BLaER1 (cell line): ENCODE results near the gene PLEKHA5.
"Not testable (repeated sequence)": the region's sequence is repeated elsewhere in the genome, so short reads cannot be mapped to it uniquely, and the experiment has no call there.

Experiments
- H3K27ac ChIP-seq: shearing (Covaris generic); formaldehyde crosslinking; 2 replicates; pipeline ENCODE4 v1.8.1; 2022
- H3K27me3 ChIP-seq: shearing (Covaris generic); formaldehyde crosslinking; 2 replicates; pipeline ENCODE4 v1.8.1; 2022
- H3K36me3 ChIP-seq: shearing (Covaris generic); formaldehyde crosslinking; 2 replicates; pipeline ENCODE4 v1.8.1; 2022
- H3K4me1 ChIP-seq: shearing (Covaris generic); formaldehyde crosslinking; 2 replicates; pipeline ENCODE4 v1.8.1; 2022
- H3K4me2 ChIP-seq: shearing (Covaris generic); formaldehyde crosslinking; 2 replicates; pipeline ENCODE4 v1.8.1; 2022
- H3K4me3 ChIP-seq: shearing (Covaris generic); formaldehyde crosslinking; 2 replicates; pipeline ENCODE4 v1.8.1; 2022
- H3K9ac ChIP-seq: shearing (Covaris generic); formaldehyde crosslinking; 2 replicates; pipeline ENCODE4 v1.8.1; 2022
- H3K9me3 ChIP-seq: shearing (Covaris generic); formaldehyde crosslinking; 2 replicates; pipeline ENCODE4 v1.8.1; 2022
- H4K20me1 ChIP-seq: shearing (Covaris generic); formaldehyde crosslinking; 2 replicates; pipeline ENCODE4 v1.8.1; 2022
- Cebpa-rat ChIP-seq: shearing (Covaris generic); IDR thresholded peaks from 2 replicates; pipeline ENCODE4 v1.8.1; 2022

The PLEKHA5 gene

DNA sequence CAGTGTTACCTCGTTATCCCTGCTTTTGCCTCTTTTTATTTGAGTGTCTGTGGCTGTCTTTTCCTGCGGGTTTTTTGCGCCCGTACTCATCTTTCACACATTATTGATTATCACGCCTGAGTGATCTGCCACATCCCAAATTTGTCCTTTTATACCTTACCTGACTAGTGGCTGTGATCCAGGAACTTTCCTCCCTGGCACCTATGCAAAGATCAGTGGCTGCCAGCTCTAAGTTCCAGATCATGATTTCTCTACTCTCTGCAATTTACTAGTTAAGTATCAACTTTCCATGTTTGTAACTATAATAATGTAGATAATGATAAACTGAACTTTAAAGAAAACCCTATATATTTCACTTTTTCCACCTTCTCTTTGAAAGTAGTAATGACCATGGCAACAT, 36.9 kb downstream of the PLEKHA5 start:
- H3K36me3 ChIP-seq: no peaks in the 10 kb centered on the region
- H3K4me3 ChIP-seq: no peak overlapping the region
- no peak overlapping the region for H3K9ac ChIP-seq
- H4K20me1 ChIP-seq: no peaks in the 10 kb centered on the region
- no peaks in the 10 kb centered on the region for H3K9me3 ChIP-seq
- H3K27me3 ChIP-seq: no peaks in the 10 kb centered on the region
- H3K4me1 ChIP-seq: peaks cover 12% of the 10 kb centered on the region
- no peak overlapping the region for H3K4me2 ChIP-seq
- no peak overlapping the region for H3K27ac ChIP-seq
- TF ChIP-seq Cebpa-rat: no peak

- H3K4me2 ChIP-seq: no peak overlapping the region
Observed at GRCh38 chr12:19166956-19167355, 37.4 kb downstream of the PLEKHA5 start.

DNA sequence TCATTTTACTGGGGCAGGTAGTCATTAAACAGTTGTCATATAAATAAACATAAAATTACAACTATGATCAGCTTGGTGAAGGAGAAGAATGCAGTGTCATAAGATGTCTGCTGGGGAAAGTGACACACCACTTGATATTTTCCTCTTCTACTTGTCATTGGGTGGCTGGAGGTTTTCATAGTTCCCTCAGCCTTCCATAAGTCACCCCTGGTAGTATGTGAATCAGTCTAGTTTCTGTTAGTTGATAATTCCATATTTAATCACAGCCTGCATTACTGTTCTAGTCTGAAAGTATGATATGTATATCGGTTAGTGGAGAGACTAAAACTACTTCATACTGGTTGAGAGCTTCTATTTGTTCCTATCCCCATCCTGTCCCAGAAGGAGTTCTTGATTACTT, 38.2 kb downstream of the PLEKHA5 start:
- H3K4me2 ChIP-seq: no peak overlapping the region
- no peak overlapping the region for H3K9ac ChIP-seq
- no peak overlapping the region for H3K27ac ChIP-seq
- no peaks in the 10 kb centered on the region for H3K27me3 ChIP-seq
- no peak overlapping the region for H3K4me3 ChIP-seq
- no peaks in the 10 kb centered on the region for H4K20me1 ChIP-seq
- no peaks in the 10 kb centered on the region for H3K9me3 ChIP-seq
- TF ChIP-seq Cebpa-rat: no peak
- no peaks in the 10 kb centered on the region for H3K36me3 ChIP-seq
- H3K4me1 ChIP-seq: peaks cover 12% of the 10 kb centered on the region

More at GRCh38 chr12:19166956-19167355, 37.4 kb downstream of the PLEKHA5 start:
- TF ChIP-seq Cebpa-rat: no peak
- Histone ChIP-seq H3K27ac (no peak overlapping the region), H3K4me3 (no peak overlapping the region), H3K36me3 (no peaks in the 10 kb centered on the region), H3K27me3 (no peaks in the 10 kb centered on the region), H3K4me1 (peaks cover 12% of the 10 kb centered on the region), H3K9me3 (no peaks in the 10 kb centered on the region), H4K20me1 (no peaks in the 10 kb centered on the region), H3K9ac (no peak overlapping the region)

DNA sequence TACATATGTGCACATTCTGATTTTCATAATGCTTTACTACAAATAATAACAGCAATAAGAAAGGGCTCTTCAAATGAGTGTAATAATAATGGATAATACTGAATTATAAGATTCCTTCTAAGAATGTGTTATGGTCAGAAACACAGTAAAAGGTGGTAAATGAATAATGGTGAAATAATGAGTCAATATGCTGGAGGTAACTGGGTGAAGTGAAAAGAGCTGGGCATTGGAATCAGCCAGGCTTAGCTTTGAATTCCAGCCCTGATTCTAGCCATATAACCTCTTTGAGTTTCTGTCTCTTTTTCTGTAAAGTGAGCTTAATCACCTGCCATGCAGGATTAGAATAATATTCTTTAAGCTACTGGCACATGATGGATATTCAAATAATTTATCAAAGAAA, 39.1 kb downstream of the PLEKHA5 start:
- no peak overlapping the region for H3K9ac ChIP-seq
- no peak overlapping the region for H3K4me2 ChIP-seq
- no peak overlapping the region for H3K27ac ChIP-seq
- no peaks in the 10 kb centered on the region for H3K27me3 ChIP-seq
- no peak overlapping the region for H3K4me3 ChIP-seq
- no peak for TF ChIP-seq Cebpa-rat
- no peaks in the 10 kb centered on the region for H3K9me3 ChIP-seq
- H4K20me1 ChIP-seq: no peaks in the 10 kb centered on the region
- peaks cover 12% of the 10 kb centered on the region for H3K4me1 ChIP-seq
- H3K36me3 ChIP-seq: no peaks in the 10 kb centered on the region

GRCh38 chr12:19169222-19169621, 39.7 kb downstream of the PLEKHA5 start:
- Histone ChIP-seq H3K36me3 (no peaks in the 10 kb centered on the region), H3K27ac (no peak overlapping the region), H3K9me3 (no peaks in the 10 kb centered on the region), H3K4me1 (peaks cover 12% of the 10 kb centered on the region), H3K9ac (no peak overlapping the region), H3K4me3 (no peak overlapping the region), H3K4me2 (no peak overlapping the region), H4K20me1 (no peaks in the 10 kb centered on the region), H3K27me3 (no peaks in the 10 kb centered on the region)
- TF ChIP-seq Cebpa-rat: no peak

DNA sequence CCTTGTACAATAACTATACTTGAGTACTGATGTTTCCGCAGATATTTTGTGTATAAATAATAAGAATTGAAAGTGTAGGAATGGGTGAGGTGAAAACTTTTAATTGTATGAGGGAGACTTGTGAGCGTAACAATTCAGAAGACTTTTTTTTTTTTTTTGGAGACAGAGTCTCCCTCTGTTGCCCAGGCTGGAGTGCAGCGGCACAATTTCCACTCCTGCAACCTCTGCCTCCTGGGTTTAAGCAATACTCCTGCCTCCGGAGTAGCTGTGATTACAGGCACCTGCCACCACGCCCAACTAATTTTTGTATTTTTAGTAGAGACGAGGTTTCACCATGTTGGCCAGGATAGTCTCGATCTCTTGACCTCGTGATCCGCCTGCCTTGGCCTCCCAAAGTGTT, 40.8 kb downstream of the PLEKHA5 start:
- H3K4me3 ChIP-seq, H3K4me2 ChIP-seq, H4K20me1 ChIP-seq, H3K9ac ChIP-seq, H3K36me3 ChIP-seq, H3K27me3 ChIP-seq, H3K4me1 ChIP-seq, H3K9me3 ChIP-seq, H3K27ac ChIP-seq: not testable (repeated sequence)

- Histone ChIP-seq H3K4me1 (no peaks in the 10 kb centered on the region), H3K4me2 (no peak overlapping the region), H4K20me1 (no peaks in the 10 kb centered on the region), H3K4me3 (no peak overlapping the region), H3K27me3 (no peaks in the 10 kb centered on the region), H3K9ac (no peak overlapping the region), H3K9me3 (no peaks in the 10 kb centered on the region), H3K27ac (no peak overlapping the region), H3K36me3 (no peaks in the 10 kb centered on the region)
- TF ChIP-seq Cebpa-rat: no peak
Observed at GRCh38 chr12:19171731-19172130, 42.2 kb downstream of the PLEKHA5 start.

DNA sequence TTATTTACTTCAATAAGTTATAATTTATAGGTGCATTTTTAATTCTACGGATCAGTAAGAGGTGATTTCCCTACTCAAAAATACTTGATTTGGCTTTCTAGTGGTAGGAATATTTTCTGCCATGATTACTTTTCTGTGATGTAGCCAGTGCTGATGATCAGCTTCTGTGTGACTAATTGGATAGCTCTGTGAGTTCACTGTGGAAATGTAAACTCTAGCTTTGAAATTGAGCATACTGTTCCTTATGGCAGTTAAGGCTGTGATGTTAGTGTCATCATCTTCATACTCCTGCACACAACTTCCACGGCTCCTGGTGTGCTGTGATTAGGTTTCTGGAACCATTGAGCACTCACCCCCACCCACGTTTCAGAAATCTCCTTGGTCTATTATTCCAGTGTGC, 48.2 kb downstream of the PLEKHA5 start:
- peaks cover 5% of the 10 kb centered on the region; the same call in 1 of the 2 replicates for H3K4me1 ChIP-seq
- TF ChIP-seq Cebpa-rat: no peak
- no peak overlapping the region for H3K4me3 ChIP-seq
- no peak overlapping the region for H3K27ac ChIP-seq
- no peaks in the 10 kb centered on the region for H3K27me3 ChIP-seq
- no peak overlapping the region for H3K4me2 ChIP-seq
- H3K36me3 ChIP-seq: no peaks in the 10 kb centered on the region
- no peak overlapping the region for H3K9ac ChIP-seq
- no peaks in the 10 kb centered on the region for H3K9me3 ChIP-seq
- no peaks in the 10 kb centered on the region for H4K20me1 ChIP-seq

GRCh38 chr12:19179986-19180385, 50.5 kb downstream of the PLEKHA5 start:
- no peak for TF ChIP-seq Cebpa-rat
- H3K27ac ChIP-seq: no peak overlapping the region
- H3K9me3 ChIP-seq: no peaks in the 10 kb centered on the region
- no peak overlapping the region for H3K9ac ChIP-seq
- peaks cover 5% of the 10 kb centered on the region; the same call in 1 of the 2 replicates for H3K4me1 ChIP-seq
- no peak overlapping the region for H3K4me2 ChIP-seq
- H4K20me1 ChIP-seq: no peaks in the 10 kb centered on the region
- no peaks in the 10 kb centered on the region for H3K36me3 ChIP-seq
- no peaks in the 10 kb centered on the region for H3K27me3 ChIP-seq
- no peak overlapping the region for H3K4me3 ChIP-seq

DNA sequence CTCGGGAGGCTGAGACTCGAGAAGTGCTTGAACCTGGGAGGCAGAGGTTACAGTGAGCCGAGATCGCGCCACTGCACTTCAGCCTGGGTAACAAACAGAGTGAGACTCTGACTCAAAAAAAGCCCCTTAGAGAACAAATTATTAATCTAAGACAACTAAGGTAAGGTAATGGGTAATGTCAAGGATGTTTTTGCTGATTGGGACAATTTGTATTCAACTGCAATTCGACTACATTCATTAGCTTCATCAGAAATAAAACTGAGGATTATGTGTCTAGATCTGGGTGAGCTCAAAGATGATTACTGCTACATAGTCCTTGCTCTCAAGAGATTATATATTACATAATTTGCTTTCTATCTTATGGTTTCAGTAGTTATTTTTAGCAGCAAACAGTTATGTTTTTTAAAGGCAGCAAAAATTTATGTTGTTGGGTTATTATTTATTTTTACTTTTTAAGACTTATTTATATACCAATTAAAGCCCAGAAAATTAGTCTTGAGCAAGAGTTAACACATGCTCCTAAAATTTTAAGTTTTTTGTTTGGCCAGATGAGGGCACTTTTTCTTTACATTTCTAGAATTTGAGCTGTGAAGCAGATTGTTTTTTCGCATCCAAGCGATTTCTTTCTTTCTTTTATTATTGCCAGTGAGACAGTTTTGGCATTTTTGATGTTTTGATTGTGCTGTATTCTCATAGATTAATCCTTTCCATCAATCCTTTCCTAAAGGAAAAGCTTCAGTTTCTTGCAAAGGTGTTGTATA, 52.3 kb downstream of the PLEKHA5 start:
- Histone ChIP-seq H3K4me2 (no peak overlapping the region), H3K9ac (no peak overlapping the region), H3K36me3 (no peaks in the 10 kb centered on the region), H4K20me1 (no peaks in the 10 kb centered on the region), H3K9me3 (no peaks in the 10 kb centered on the region), H3K4me1 (peaks cover 5% of the 10 kb centered on the region; the same call in 1 of the 2 replicates), H3K27me3 (no peaks in the 10 kb centered on the region), H3K4me3 (no peak overlapping the region), H3K27ac (no peak overlapping the region)
- TF ChIP-seq Cebpa-rat: no peak
